Measurements from ENCODE around the gene ARMC3.

DNA sequence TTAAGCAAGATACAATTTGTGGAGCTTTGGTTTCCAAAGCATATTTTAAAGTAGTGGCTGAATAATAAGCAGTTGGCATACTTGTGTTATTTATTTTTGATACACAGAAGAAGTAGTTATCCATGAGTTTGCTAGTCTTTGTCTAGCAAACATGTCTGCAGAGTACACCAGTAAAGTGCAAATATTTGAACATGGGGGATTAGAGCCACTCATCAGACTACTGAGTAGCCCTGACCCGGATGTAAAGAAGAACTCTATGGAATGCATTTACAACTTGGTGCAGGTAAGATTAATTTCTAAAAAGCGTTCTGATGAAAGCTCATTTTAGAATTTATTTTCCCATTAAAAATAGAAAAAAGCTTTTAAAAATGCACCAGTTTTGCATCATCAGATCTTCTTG is 31.4 kb downstream of the ARMC3 start:
- TF ChIP-seq EP300 (IDR thresholded peaks at IDR 0.05), result no peak
- TF ChIP-seq, protein P1, sequence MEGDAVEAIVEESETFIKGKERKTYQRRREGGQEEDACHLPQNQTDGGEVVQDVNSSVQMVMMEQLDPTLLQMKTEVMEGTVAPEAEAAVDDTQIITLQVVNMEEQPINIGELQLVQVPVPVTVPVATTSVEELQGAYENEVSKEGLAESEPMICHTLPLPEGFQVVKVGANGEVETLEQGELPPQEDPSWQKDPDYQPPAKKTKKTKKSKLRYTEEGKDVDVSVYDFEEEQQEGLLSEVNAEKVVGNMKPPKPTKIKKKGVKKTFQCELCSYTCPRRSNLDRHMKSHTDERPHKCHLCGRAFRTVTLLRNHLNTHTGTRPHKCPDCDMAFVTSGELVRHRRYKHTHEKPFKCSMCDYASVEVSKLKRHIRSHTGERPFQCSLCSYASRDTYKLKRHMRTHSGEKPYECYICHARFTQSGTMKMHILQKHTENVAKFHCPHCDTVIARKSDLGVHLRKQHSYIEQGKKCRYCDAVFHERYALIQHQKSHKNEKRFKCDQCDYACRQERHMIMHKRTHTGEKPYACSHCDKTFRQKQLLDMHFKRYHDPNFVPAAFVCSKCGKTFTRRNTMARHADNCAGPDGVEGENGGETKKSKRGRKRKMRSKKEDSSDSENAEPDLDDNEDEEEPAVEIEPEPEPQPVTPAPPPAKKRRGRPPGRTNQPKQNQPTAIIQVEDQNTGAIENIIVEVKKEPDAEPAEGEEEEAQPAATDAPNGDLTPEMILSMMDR (IDR thresholded peaks at IDR 0.05), result no peak
